GM23338 (cell line): Measurements from ENCODE around the gene ZFYVE28. TPM values are rescaled to one million over a fixed set of nuclear protein-coding genes. Genes with fewer than 3 reads are reported as not detected.

ENCODE experiments used
- ATAC-seq: fragments of 200-7000 bp; cut with Tn5 transposase; 3 replicates; pipeline ENCODE4 v1.9.1; 2020
- DNase-seq: peaks from one replicate; pipeline ENCODE4 v3.0.0-alpha.2; 2015; ENCODE audit warnings: low spot score
- H2AFZ ChIP-seq: fragments of 200-600 bp; sonication (generic); 2 replicates; pipeline ENCODE4 v1.8.0; 2016; ENCODE audit warnings: antibody characterized with exemption, mild to moderate bottlenecking, moderate library complexity
- H3F3A ChIP-seq: fragments of 200-600 bp; sonication (generic); replicated peaks from 2 replicates; pipeline ENCODE4 v1.8.0; 2017; ENCODE audit warnings: antibody characterized with exemption, mixed run types, low read depth
- H3K27ac ChIP-seq: fragments of 200-600 bp; sonication (generic); 2 replicates; pipeline ENCODE4 v1.6.1; 2016; ENCODE audit warnings: low read depth
- H3K27me3 ChIP-seq: fragments of 200-600 bp; sonication (generic); 2 replicates; pipeline ENCODE4 v1.8.0; 2016; ENCODE audit warnings: mild to moderate bottlenecking, mixed run types, moderate library complexity; ENCODE audit not compliant: insufficient read depth
- H3K36me3 ChIP-seq: fragments of 200-600 bp; sonication (generic); 2 replicates; pipeline ENCODE4 v1.8.0; 2016; ENCODE audit warnings: mild to moderate bottlenecking; ENCODE audit not compliant: insufficient read depth
- H3K4me1 ChIP-seq: fragments of 200-600 bp; sonication (generic); 2 replicates; pipeline ENCODE4 v1.8.0; 2016; ENCODE audit warnings: mild to moderate bottlenecking, moderate library complexity; ENCODE audit not compliant: insufficient read depth
- H3K4me2 ChIP-seq: fragments of 200-600 bp; sonication (generic); 2 replicates; pipeline ENCODE4 v1.7.1; 2017; ENCODE audit warnings: mixed run types
- H3K4me3 ChIP-seq: fragments of 200-600 bp; sonication (generic); 2 replicates; pipeline ENCODE4 v1.6.1; 2016; ENCODE audit warnings: mixed run types
- H3K79me2 ChIP-seq: fragments of 200-600 bp; sonication (generic); replicated peaks from 2 replicates; pipeline ENCODE4 v1.8.0; 2017; ENCODE audit warnings: mild to moderate bottlenecking; ENCODE audit not compliant: insufficient read depth
- H3K9me2 ChIP-seq: fragments of 200-600 bp; sonication (generic); 2 replicates; pipeline ENCODE4 v1.8.0; 2017; ENCODE audit not compliant: insufficient read depth
- H4K20me1 ChIP-seq: fragments of 200-600 bp; sonication (generic); replicated peaks from 2 replicates; pipeline ENCODE4 v1.8.0; 2017; ENCODE audit warnings: mild to moderate bottlenecking; ENCODE audit not compliant: insufficient read depth
- H3K27ac Mint-ChIP-seq: 2 replicates; pipeline ENCODE4 v1.8.0; 2020; ENCODE audit warnings: inconsistent platforms, mild to moderate bottlenecking, moderate library complexity, mixed read lengths
- H3K27me3 Mint-ChIP-seq: 3 replicates; pipeline ENCODE4 v1.8.0; 2022; ENCODE audit warnings: low read depth, mild to moderate bottlenecking, moderate library complexity, mixed read lengths, inconsistent platforms; ENCODE audit not compliant: insufficient read depth, poor library complexity
- H3K36me3 Mint-ChIP-seq: 3 replicates; pipeline ENCODE4 v1.8.0; 2021; ENCODE audit warnings: low read depth, mild to moderate bottlenecking, inconsistent platforms, moderate library complexity, mixed read lengths
- H3K4me1 Mint-ChIP-seq: 3 replicates; pipeline ENCODE4 v1.8.0; 2020; ENCODE audit warnings: mild to moderate bottlenecking, inconsistent platforms, mixed read lengths
- H3K4me3 Mint-ChIP-seq: 3 replicates; pipeline ENCODE4 v1.8.0; 2021; ENCODE audit warnings: moderate library complexity, mild to moderate bottlenecking, inconsistent platforms, mixed read lengths
- H3K9me3 Mint-ChIP-seq: 3 replicates; pipeline ENCODE4 v1.8.0; 2020; ENCODE audit warnings: moderate library complexity, mild to moderate bottlenecking, inconsistent platforms, mixed read lengths
- CREB1 ChIP-seq: fragments of 250-450 bp; sonication (Bioruptor Pico); IDR thresholded peaks from 2 replicates; pipeline ENCODE4 v1.5.0; 2020; ENCODE audit warnings: low read depth, mild to moderate bottlenecking, moderate library complexity
- CTCF ChIP-seq, 2 experiments: fragments of 200-600 bp in 1 of 2; sonication (generic) in 1 of 2; conservative IDR thresholded peaks; 2 replicates each; pipeline versions ENCODE4 v1.5.1 to v1.6.1; 2016 to 2017; ENCODE audit warnings: antibody characterized with exemption in 2 of 2, low read depth in 2 of 2, mild to moderate bottlenecking in 2 of 2, moderate library complexity in 1 of 2
- ETS1 ChIP-seq: IDR thresholded peaks from 2 replicates; pipeline ENCODE4 v1.6.1; 2016; ENCODE audit warnings: antibody characterized with exemption
- EZH2 ChIP-seq: fragments of 200-600 bp; sonication (generic); IDR thresholded peaks from one replicate; pipeline ENCODE4 v1.8.0; 2017; ENCODE audit warnings: antibody characterized with exemption, mild to moderate bottlenecking, low read depth; ENCODE audit not compliant: unreplicated experiment
- EZH2phosphoT487 ChIP-seq: fragments of 200-600 bp; sonication (generic); IDR thresholded peaks from one replicate; pipeline ENCODE4 v1.8.1; 2018; ENCODE audit warnings: antibody characterized with exemption; ENCODE audit not compliant: unreplicated experiment
- JUNB ChIP-seq: IDR thresholded peaks from one replicate; pipeline ENCODE4 v1.6.1; 2016; ENCODE audit warnings: antibody characterized with exemption; ENCODE audit not compliant: unreplicated experiment
- NANOG ChIP-seq: IDR thresholded peaks from 2 replicates; pipeline ENCODE4 v1.6.1; 2016; ENCODE audit warnings: antibody characterized with exemption, borderline replicate concordance
- POLR2AphosphoS5 ChIP-seq: IDR thresholded peaks from 2 replicates; pipeline ENCODE4 v1.6.1; 2016; ENCODE audit warnings: antibody characterized with exemption, low read depth
- STAT1 ChIP-seq: IDR thresholded peaks from one replicate; pipeline ENCODE4 v1.6.1; 2016; ENCODE audit warnings: antibody characterized with exemption; ENCODE audit not compliant: unreplicated experiment
- ZNF114 ChIP-seq: fragments of 250-450 bp; sonication (Bioruptor Pico); IDR thresholded peaks from 2 replicates; pipeline ENCODE4 v1.5.0; 2020; ENCODE audit warnings: mild to moderate bottlenecking, moderate library complexity
- ZNF331 ChIP-seq: fragments of 250-450 bp; sonication (Bioruptor Pico); IDR thresholded peaks from 2 replicates; pipeline ENCODE4 v1.5.0; 2020; ENCODE audit warnings: low read depth, mild to moderate bottlenecking, moderate library complexity
- ZNF462 ChIP-seq: fragments of 250-450 bp; sonication (Bioruptor Pico); IDR thresholded peaks from 2 replicates; pipeline ENCODE4 v1.5.0; 2020; ENCODE audit warnings: mild to moderate bottlenecking, moderate library complexity
- polyA plus RNA-seq: library from polyadenylated mRNA; unstranded; fragments of >200 nt; fragmentation: Nextera tagmentation; extraction: Ambion mirVana; gene quantifications from 2 replicates; pipeline ENCODE4 v1.2.1, GENCODE V29; 2016
- total RNA-seq: library from RNA; depleted of rRNA; stranded (reverse); fragments of >200 nt; shearing (Covaris generic); gene quantifications from 2 replicates; pipeline ENCODE4 v1.2.3, GENCODE V29; 2014

Gene ZFYVE28
- total and polyA plus RNA-seq, 2 experiments from 2014 or later: 2.6 to 4.6 TPM

GRCh38 chr4:2370597-2371320 is 47.7 kb downstream of the ZFYVE28 start:
- Histone ChIP-seq H3F3A (no peaks in the 10 kb centered on the region), H4K20me1 (no peaks in the 10 kb centered on the region), H3K36me3 (no peaks in the 10 kb centered on the region), H3K9me2 (no peaks in the 10 kb centered on the region), H3K4me3 (no peak overlapping the region), H3K27ac (no peak overlapping the region), H3K27me3 (no peaks in the 10 kb centered on the region), H2AFZ (no peak overlapping the region), H3K4me1 (no peaks in the 10 kb centered on the region), H3K4me2 (no peak overlapping the region), H3K79me2 (no peaks in the 10 kb centered on the region)
- TF ChIP-seq ETS1 (no peak), EZH2phosphoT487 (no peak), EZH2 (no peak), ZNF462 (CRISPR knock-in tag) (no peak), NANOG (no peak), JUNB (no peak), ZNF331 (CRISPR knock-in tag) (no peak), CTCF (conservative IDR thresholded peaks at IDR 0.05; ENCODE audit: low read depth in 2 of 2) (no peak), POLR2AphosphoS5 (no peak), STAT1 (no peak), CREB1 (CRISPR knock-in tag) (no peak), ZNF114 (CRISPR knock-in tag) (no peak)
- H3K36me3 Mint-ChIP-seq: peaks cover 10% of the 10 kb centered on the region
- H3K27ac Mint-ChIP-seq: no peak overlapping the region
- no peak for DNase-seq
- no peak for ATAC-seq
- H3K27me3 Mint-ChIP-seq: peaks cover 5% of the 10 kb centered on the region
- peaks cover 21% of the 10 kb centered on the region for H3K9me3 Mint-ChIP-seq
- no peaks in the 10 kb centered on the region; the same call in 2 of the 3 replicates for H3K4me1 Mint-ChIP-seq
- no peak overlapping the region for H3K4me3 Mint-ChIP-seq
